GM12892 (cell line): ENCODE results near the gene FKBP6.
"Not testable (repeated sequence)": the region's sequence is repeated elsewhere in the genome, so short reads cannot be mapped to it uniquely, and the experiment has no call there.

ENCODE experiments used
- POLR2A ChIP-seq: IDR thresholded peaks from 2 replicates; pipeline ENCODE4 v1.6.1; 2011; ENCODE audit warnings: low read depth, low read length, control low read depth
- POLR2AphosphoS5 ChIP-seq: IDR thresholded peaks from 2 replicates; pipeline ENCODE4 v1.6.1; 2011; ENCODE audit warnings: low read depth, low read length, control low read depth

DNA sequence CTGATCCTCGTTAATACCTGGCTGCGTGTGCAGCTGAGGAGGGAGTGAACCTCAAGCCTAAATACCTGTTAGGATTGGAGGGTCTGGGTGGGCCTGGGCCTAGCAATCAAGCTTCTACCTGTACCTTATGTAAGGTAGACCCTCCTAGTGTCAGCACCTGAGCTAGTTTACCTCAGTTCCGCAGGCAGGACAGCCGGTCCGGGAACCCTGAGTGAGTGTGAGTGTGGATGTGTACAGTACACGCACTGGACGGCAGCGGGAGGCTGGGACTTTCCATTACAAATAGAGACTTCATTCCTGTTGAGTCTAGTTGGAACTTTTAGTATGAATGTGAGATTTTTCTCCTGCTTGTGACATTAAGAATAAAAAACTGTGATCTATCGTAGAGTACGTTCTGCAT, 25.1 kb upstream of the FKBP6 start:
- TF ChIP-seq POLR2AphosphoS5, POLR2A: not testable (repeated sequence)
